Measurements from ENCODE around the gene PDZK1.
"Not testable (repeated sequence)": the region's sequence is repeated elsewhere in the genome, so short reads cannot be mapped to it uniquely, and the experiment has no call there.

PDZK1 gene

DNA sequence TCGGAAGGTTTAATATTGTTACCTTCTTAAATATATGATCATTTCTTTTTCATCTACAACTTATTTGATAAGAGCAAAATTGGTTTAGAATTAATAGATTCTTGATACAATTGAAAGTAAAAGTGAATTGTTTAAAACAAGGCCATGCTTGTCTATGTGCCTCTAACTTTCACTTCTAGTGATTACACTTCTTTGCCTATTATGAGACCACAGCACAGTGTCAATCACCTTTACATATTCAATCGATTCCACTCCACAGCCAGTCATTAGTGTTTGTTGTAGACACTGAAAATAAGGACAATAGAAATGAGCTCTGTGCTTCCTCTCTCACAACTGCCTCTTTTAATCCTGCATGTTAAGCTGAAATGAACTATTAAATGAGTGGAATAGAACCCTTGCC lies 65.3 kb downstream of the PDZK1 start:
- DNase-seq = not testable (repeated sequence)

- not testable (repeated sequence) for DNase-seq
These were observed 70.9 kb downstream of the PDZK1 start for GRCh38 chr1:145636237-145636636.

- not testable (repeated sequence) for DNase-seq
These were observed 85.0 kb downstream of the PDZK1 start for GRCh38 chr1:145622177-145622576.
